ENCODE measurements around the gene TANGO2. TPM values are rescaled to one million over a fixed set of nuclear protein-coding genes. Genes with fewer than 3 reads are reported as not detected.
"Not testable (repeated sequence)": the region's sequence is repeated elsewhere in the genome, so short reads cannot be mapped to it uniquely, and the experiment has no call there.

TANGO2 gene
- total RNA-seq, 2 donors from 2014 or later = 10.5 to 19.7 TPM

DNA sequence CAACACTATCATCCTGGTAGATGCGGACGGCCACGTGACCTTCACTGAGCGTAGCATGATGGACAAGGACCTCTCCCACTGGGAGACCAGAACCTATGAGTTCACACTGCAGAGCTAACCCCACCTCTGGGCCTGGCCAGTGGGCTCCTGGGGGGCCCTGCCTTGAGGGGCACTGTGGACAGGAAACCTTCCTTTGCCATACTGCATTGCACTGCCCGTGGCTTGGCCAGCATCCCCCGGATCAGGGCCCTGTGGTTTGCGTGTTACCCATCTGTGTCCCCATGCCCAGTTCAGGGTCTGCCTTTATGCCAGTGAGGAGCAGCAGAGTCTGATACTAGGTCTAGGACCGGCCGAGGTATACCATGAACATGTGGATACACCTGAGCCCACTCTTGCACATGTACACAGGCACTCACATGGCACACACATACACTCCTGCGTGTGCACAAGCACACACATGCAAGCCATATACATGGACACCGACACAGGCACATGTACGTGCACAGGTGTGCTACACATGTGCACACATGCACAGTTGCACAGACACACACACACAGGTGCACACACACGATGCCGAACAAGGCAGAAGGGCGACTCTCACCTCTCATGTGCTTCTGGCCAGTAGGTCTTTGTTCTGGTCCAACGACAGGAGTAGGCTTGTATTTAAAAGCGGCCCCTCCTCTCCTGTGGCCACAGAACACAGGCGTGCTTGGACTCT is 43.8 kb downstream of the TANGO2 start:
- no peaks in the 10 kb centered on the region for H3K27me3 ChIP-seq
- ATAC-seq (no peak), DNase-seq (no peak)
- intact Hi-C loops (cut with DNase I) = no loop called here
- H3K27ac ChIP-seq = no peak overlapping the region
- H3K36me3 ChIP-seq (replicated peaks in 1 of 2; ENCODE audit: insufficient read depth in 1 of 2, low read depth in 2 of 2) = peaks cover 0 to 7% of the 10 kb centered on the region in 2 donors
- no peak overlapping the region for H3K4me3 ChIP-seq
- no peak for TF ChIP-seq POLR2A (IDR thresholded peaks at IDR 0.05)
- TF ChIP-seq, protein P1, sequence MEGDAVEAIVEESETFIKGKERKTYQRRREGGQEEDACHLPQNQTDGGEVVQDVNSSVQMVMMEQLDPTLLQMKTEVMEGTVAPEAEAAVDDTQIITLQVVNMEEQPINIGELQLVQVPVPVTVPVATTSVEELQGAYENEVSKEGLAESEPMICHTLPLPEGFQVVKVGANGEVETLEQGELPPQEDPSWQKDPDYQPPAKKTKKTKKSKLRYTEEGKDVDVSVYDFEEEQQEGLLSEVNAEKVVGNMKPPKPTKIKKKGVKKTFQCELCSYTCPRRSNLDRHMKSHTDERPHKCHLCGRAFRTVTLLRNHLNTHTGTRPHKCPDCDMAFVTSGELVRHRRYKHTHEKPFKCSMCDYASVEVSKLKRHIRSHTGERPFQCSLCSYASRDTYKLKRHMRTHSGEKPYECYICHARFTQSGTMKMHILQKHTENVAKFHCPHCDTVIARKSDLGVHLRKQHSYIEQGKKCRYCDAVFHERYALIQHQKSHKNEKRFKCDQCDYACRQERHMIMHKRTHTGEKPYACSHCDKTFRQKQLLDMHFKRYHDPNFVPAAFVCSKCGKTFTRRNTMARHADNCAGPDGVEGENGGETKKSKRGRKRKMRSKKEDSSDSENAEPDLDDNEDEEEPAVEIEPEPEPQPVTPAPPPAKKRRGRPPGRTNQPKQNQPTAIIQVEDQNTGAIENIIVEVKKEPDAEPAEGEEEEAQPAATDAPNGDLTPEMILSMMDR (IDR thresholded peaks at IDR 0.05) = no peak
- 93 to 95% methylated on average over 9 to 18 of the region's 18 CpGs for WGBS, 2 donors
- H3K4me1 ChIP-seq = no peaks in the 10 kb centered on the region
- no peaks in the 10 kb centered on the region for H3K9me3 ChIP-seq

DNA sequence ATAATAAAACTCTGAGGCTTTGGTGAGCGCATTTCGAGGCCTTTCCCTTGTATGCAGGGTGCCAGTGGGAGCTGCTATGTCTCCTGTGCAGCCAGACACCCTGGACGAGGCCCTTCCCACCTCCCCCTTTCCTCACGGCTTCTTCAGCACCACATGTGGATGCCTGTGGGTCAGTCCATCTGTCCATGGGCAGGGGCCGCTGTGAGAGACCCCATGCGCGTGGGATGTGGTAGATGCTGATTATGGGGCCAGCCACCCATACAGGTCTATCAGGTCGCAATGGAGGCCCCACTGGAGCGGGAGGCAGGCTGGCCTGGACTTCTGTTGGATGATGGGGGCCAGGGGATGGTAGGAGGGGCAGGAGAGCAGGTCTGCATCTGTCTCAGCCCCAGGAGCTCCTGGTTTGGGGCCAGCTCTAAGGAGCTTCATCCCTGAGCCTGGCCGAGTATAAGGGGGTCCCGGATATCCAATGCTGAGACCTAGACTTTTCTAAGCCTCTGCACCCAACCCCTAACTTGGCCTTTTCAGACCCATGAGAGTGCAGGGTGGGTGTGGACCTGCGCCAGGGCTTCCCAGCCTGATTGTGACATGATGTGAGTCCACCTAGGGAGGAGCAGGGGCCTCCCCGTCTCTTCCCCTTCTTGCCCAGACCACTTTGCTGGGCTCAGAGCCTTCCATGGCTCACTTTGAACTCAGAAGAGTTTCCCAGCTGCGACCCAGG is 45.1 kb downstream of the TANGO2 start:
- H3K27me3 ChIP-seq = no peaks in the 10 kb centered on the region
- H3K4me3 ChIP-seq = no peak overlapping the region
- WGBS, 2 donors = 84 to 86% methylated on average over 7 to 14 of the region's 14 CpGs
- no peak overlapping the region for H3K27ac ChIP-seq
- ATAC-seq = no peak
- TF ChIP-seq, protein P1 (IDR thresholded peaks at IDR 0.05) = no peak
- TF ChIP-seq POLR2A (IDR thresholded peaks at IDR 0.05) = no peak
- no peak for DNase-seq
- no peaks in the 10 kb centered on the region for H3K4me1 ChIP-seq
- H3K36me3 ChIP-seq (replicated peaks in 1 of 2; ENCODE audit: insufficient read depth in 1 of 2, low read depth in 2 of 2) = peaks cover 0 to 7% of the 10 kb centered on the region in 2 donors
- H3K9me3 ChIP-seq = no peaks in the 10 kb centered on the region
- intact Hi-C loops (cut with DNase I) = no loop called here

GRCh38 chr22:20066617-20067383 is 45.9 kb downstream of the TANGO2 start:
- TF ChIP-seq, protein P1 (IDR thresholded peaks at IDR 0.05) = no peak
- no peak for TF ChIP-seq POLR2A (IDR thresholded peaks at IDR 0.05)
- DNase-seq (no peak), ATAC-seq (no peak)
- H3K27me3 ChIP-seq = no peaks in the 10 kb centered on the region
- 94 to 95% methylated on average over 8 to 10 of the region's 11 CpGs for WGBS, 2 donors
- H3K9me3 ChIP-seq = no peaks in the 10 kb centered on the region
- H3K4me1 ChIP-seq = no peaks in the 10 kb centered on the region
- no peak overlapping the region for H3K27ac ChIP-seq
- intact Hi-C loops (cut with DNase I) = no loop called here
- H3K36me3 ChIP-seq (replicated peaks in 1 of 2; ENCODE audit: insufficient read depth in 1 of 2, low read depth in 2 of 2) = peaks cover 0 to 1% of the 10 kb centered on the region in 2 donors
- no peak overlapping the region for H3K4me3 ChIP-seq

DNA sequence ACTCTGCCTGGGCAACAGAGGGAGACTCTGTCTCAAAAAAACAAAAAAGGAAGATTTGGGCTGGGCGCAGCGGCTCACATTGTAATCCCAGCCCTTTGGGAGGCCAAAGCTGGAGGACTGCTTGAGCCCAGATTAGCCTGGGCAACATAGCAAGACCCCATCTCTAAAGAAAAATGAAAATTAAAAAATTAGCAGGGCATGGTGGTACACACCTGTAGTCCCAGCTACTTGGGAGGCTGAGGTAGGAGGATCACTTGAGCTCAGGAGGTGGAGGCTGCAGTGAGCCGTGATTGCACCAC is 46.4 kb downstream of the TANGO2 start:
- H3K4me1 ChIP-seq; H3K27me3 ChIP-seq; intact Hi-C loops (cut with DNase I); H3K4me3 ChIP-seq; H3K27ac ChIP-seq; DNase-seq; H3K36me3 ChIP-seq (replicated peaks in 1 of 2; ENCODE audit: insufficient read depth in 1 of 2, low read depth in 2 of 2); ATAC-seq; H3K9me3 ChIP-seq: not testable (repeated sequence)
- WGBS, 2 donors = 97% methylated on average over 3 of the region's 3 CpGs

GRCh38 chr22:20068640-20069039 is 47.7 kb downstream of the TANGO2 start:
- no peak overlapping the region for H3K27ac ChIP-seq
- no peak for ATAC-seq
- DNase-seq = no peak
- no peaks in the 10 kb centered on the region for H3K36me3 ChIP-seq (replicated peaks in 1 of 2; ENCODE audit: insufficient read depth in 1 of 2, low read depth in 2 of 2)
- H3K4me3 ChIP-seq = no peak overlapping the region
- no peaks in the 10 kb centered on the region for H3K9me3 ChIP-seq
- TF ChIP-seq POLR2A (IDR thresholded peaks at IDR 0.05) = no peak
- TF ChIP-seq, protein P1 (IDR thresholded peaks at IDR 0.05) = no peak
- WGBS, 2 donors = 94 to 95% methylated on average over 7 of the region's 7 CpGs
- H3K27me3 ChIP-seq = no peaks in the 10 kb centered on the region
- H3K4me1 ChIP-seq = no peaks in the 10 kb centered on the region
- intact Hi-C loops (cut with DNase I) = no loop called here

All from body of pancreas (tissue), 4 donors.